Measurements from ENCODE around the gene BBOX1.
"Not testable (repeated sequence)": the region's sequence is repeated elsewhere in the genome, so short reads cannot be mapped to it uniquely, and the experiment has no call there.

The BBOX1 gene

GRCh38 chr11:27040302-27041115 is at the start of gene BBOX1:
Gene BBOX1, plus strand, starts transcription at chr11:27040815. Its CDS starts 14,616 bp downstream, at chr11:27055431.
- no peak for DNase-seq

GRCh38 chr11:26992031-26992541 is 48.5 kb upstream of the BBOX1 start:
- no peak for DNase-seq

- DNase-seq = no peak
Observed at GRCh38 chr11:26993965-26994457, 46.6 kb upstream of the BBOX1 start, which contains the start of gene FIBIN. Gene FIBIN, plus strand, starts transcription at chr11:26994112. Its CDS starts 415 bp downstream, at chr11:26994527.

- no peak for DNase-seq
Observed at GRCh38 chr11:26994631-26995095, 46.0 kb upstream of the BBOX1 start.

GRCh38 chr11:26995701-26996460 is 44.7 kb upstream of the BBOX1 start:
- no peak for DNase-seq

GRCh38 chr11:26997378-26997777 is 43.2 kb upstream of the BBOX1 start:
- DNase-seq = no peak

GRCh38 chr11:27001136-27001730 is 39.4 kb upstream of the BBOX1 start:
- DNase-seq = not testable (repeated sequence)

GRCh38 chr11:27002431-27002830 is 38.2 kb upstream of the BBOX1 start:
- no peak for DNase-seq

- DNase-seq = no peak
Observed at GRCh38 chr11:27002838-27003237, 37.8 kb upstream of the BBOX1 start.

GRCh38 chr11:27004103-27004502 is 36.5 kb upstream of the BBOX1 start:
- DNase-seq = no peak

GRCh38 chr11:27008811-27009535 is 31.6 kb upstream of the BBOX1 start:
- no peak for DNase-seq

- no peak for DNase-seq
Observed at GRCh38 chr11:27011560-27012233, 28.9 kb upstream of the BBOX1 start.

- no peak for DNase-seq
Observed at GRCh38 chr11:27012234-27012921, 28.2 kb upstream of the BBOX1 start.

GRCh38 chr11:27013781-27014361 is 26.7 kb upstream of the BBOX1 start:
- no peak for DNase-seq

GRCh38 chr11:27018902-27019529 is 21.6 kb upstream of the BBOX1 start:
- no peak for DNase-seq

GRCh38 chr11:27020751-27021150 is 19.9 kb upstream of the BBOX1 start:
- DNase-seq = no peak

GRCh38 chr11:27022659-27023251 is 17.9 kb upstream of the BBOX1 start:
- no peak for DNase-seq

GRCh38 chr11:27024865-27025264 is 15.8 kb upstream of the BBOX1 start:
- no peak for DNase-seq

- DNase-seq = no peak
Observed at GRCh38 chr11:27025312-27025955, 15.2 kb upstream of the BBOX1 start.

All from activated T-cell treated with anti-CD3 and anti-CD28 coated beads, Interleukin-2, amount 50 U/mL, for 48 hours (primary cell).